ENCODE measurements around the gene AFF3. TPM values are rescaled to one million over a fixed set of nuclear protein-coding genes. Genes with fewer than 3 reads are reported as not detected.
"Not testable (repeated sequence)": the region's sequence is repeated elsewhere in the genome, so short reads cannot be mapped to it uniquely, and the experiment has no call there.

Gene AFF3
- polyA plus RNA-seq, 1 donor (not counting 4 experiments of a cell fraction or from before 2014, with no cell fraction given), result not detected

DNA sequence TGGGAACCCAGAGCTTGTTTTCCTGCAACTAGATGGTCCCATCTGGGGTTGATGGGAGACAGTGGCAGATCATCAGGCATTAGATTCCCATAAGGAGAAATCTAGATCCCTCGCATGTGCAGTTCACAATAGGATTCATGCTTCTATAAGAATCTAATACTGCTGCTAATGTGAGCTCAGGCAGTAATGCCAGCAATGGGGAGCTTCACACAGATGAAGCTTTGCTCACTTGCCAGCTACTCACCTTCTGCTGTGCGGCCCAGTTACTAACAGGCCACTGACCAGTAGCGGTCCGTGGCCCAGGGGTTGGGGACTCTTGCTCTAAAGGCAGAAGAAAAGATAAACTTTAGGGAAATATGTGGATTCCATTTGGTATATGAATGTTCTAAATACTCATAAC lies 192.9 kb downstream of the AFF3 start:
- no peak overlapping the region for H3K27ac ChIP-seq (ENCODE audit: control insufficient read depth, insufficient read depth, low read length)
- dilution Hi-C loops (cut with MboI; ENCODE audit: extremely low pct_ligation_motif_present, low sequenced_read_pairs), result no loop called here
- H3K4me1 ChIP-seq (ENCODE audit: control insufficient read depth, extremely low read depth, insufficient read depth, low read length), result no peaks in the 10 kb centered on the region
- no peak overlapping the region for H3K4me3 ChIP-seq (ENCODE audit: control insufficient read depth in 2 of 3, extremely low read depth in 1 of 3, insufficient read depth in 2 of 3, low read depth in 1 of 3, low read length in 3 of 3)
- H3K27me3 ChIP-seq (ENCODE audit: control insufficient read depth, extremely low read depth, insufficient read depth, low read length), result no peaks in the 10 kb centered on the region
- no peaks in the 10 kb centered on the region for H3K79me2 ChIP-seq (ENCODE audit: control insufficient read depth, insufficient read depth, low read length)
- TF ChIP-seq, protein P1, sequence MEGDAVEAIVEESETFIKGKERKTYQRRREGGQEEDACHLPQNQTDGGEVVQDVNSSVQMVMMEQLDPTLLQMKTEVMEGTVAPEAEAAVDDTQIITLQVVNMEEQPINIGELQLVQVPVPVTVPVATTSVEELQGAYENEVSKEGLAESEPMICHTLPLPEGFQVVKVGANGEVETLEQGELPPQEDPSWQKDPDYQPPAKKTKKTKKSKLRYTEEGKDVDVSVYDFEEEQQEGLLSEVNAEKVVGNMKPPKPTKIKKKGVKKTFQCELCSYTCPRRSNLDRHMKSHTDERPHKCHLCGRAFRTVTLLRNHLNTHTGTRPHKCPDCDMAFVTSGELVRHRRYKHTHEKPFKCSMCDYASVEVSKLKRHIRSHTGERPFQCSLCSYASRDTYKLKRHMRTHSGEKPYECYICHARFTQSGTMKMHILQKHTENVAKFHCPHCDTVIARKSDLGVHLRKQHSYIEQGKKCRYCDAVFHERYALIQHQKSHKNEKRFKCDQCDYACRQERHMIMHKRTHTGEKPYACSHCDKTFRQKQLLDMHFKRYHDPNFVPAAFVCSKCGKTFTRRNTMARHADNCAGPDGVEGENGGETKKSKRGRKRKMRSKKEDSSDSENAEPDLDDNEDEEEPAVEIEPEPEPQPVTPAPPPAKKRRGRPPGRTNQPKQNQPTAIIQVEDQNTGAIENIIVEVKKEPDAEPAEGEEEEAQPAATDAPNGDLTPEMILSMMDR (optimal IDR thresholded peaks at IDR 0.05 in 1 of 3, IDR thresholded peaks at IDR 0.05 in 1 of 3, conservative IDR thresholded peaks at IDR 0.05 in 1 of 3; ENCODE audit: extremely low read depth in 1 of 3, insufficient read depth in 2 of 3, low read length in 3 of 3), result no peak
- no peak for TF ChIP-seq EZH2 (IDR thresholded peaks at IDR 0.05; ENCODE audit: low read length)
- FAIRE-seq (no peak), DNase-seq (ENCODE audit: low read depth, low spot score) (no peak)
- H3K9me3 ChIP-seq (ENCODE audit: control insufficient read depth, low read depth, low read length), result no peaks in the 10 kb centered on the region
- no peak overlapping the region for H3K9ac ChIP-seq (ENCODE audit: control insufficient read depth, extremely low read depth, insufficient read depth, low read length)
- no peak overlapping the region for H2AFZ ChIP-seq (ENCODE audit: control insufficient read depth, low read length)
- no peaks in the 10 kb centered on the region for H4K20me1 ChIP-seq (ENCODE audit: control insufficient read depth, extremely low read depth, insufficient read depth, low read length)
- H3K36me3 ChIP-seq (ENCODE audit: control insufficient read depth in 2 of 2, extremely low read depth in 1 of 2, insufficient read depth in 2 of 2, low read length in 2 of 2), result no peaks in the 10 kb centered on the region
- no peaks in the 10 kb centered on the region for H3K9me1 ChIP-seq (ENCODE audit: control insufficient read depth, extremely low read depth, insufficient read depth, low read length)
- no peak overlapping the region for H3K4me2 ChIP-seq (ENCODE audit: control insufficient read depth, extremely low read depth, insufficient read depth, low read depth, low read length)

DNA sequence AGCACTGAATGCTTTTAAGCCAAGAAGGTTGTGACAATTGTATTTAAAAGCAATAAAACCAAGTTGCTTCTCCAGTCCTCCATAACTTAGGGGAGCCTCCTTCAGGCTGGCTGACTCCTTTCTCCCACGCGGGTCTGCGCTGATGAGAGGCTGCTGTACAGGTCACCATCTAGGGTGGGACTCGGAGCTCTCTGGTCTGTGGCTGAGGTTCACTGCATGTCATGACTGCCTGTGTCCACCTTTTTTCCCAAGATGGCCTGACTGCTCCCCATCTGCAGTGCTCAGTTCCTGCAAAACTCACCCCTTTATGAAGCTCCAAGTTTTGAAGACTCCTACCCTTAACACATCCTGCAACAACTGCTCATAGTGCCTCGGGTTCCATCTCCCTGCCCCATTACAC lies 194.4 kb downstream of the AFF3 start:
- H3K4me3 ChIP-seq (ENCODE audit: control insufficient read depth in 2 of 3, extremely low read depth in 1 of 3, insufficient read depth in 2 of 3, low read depth in 1 of 3, low read length in 3 of 3), result no peak overlapping the region
- FAIRE-seq, result no peak
- H2AFZ ChIP-seq (ENCODE audit: control insufficient read depth, low read length), result no peak overlapping the region
- no peak for DNase-seq (ENCODE audit: low read depth, low spot score)
- TF ChIP-seq, protein P1 (optimal IDR thresholded peaks at IDR 0.05 in 1 of 3, IDR thresholded peaks at IDR 0.05 in 1 of 3, conservative IDR thresholded peaks at IDR 0.05 in 1 of 3; ENCODE audit: extremely low read depth in 1 of 3, insufficient read depth in 2 of 3, low read length in 3 of 3), result no peak
- no peak for TF ChIP-seq EZH2 (IDR thresholded peaks at IDR 0.05; ENCODE audit: low read length)
- dilution Hi-C loops (cut with MboI; ENCODE audit: extremely low pct_ligation_motif_present, low sequenced_read_pairs), result no loop called here
- no peaks in the 10 kb centered on the region for H3K36me3 ChIP-seq (ENCODE audit: control insufficient read depth in 2 of 2, extremely low read depth in 1 of 2, insufficient read depth in 2 of 2, low read length in 2 of 2)
- H3K27me3 ChIP-seq (ENCODE audit: control insufficient read depth, extremely low read depth, insufficient read depth, low read length), result no peaks in the 10 kb centered on the region
- no peak overlapping the region for H3K9ac ChIP-seq (ENCODE audit: control insufficient read depth, extremely low read depth, insufficient read depth, low read length)
- no peaks in the 10 kb centered on the region for H3K4me1 ChIP-seq (ENCODE audit: control insufficient read depth, extremely low read depth, insufficient read depth, low read length)
- H3K4me2 ChIP-seq (ENCODE audit: control insufficient read depth, extremely low read depth, insufficient read depth, low read depth, low read length), result no peak overlapping the region
- H3K9me3 ChIP-seq (ENCODE audit: control insufficient read depth, low read depth, low read length), result no peaks in the 10 kb centered on the region
- H3K9me1 ChIP-seq (ENCODE audit: control insufficient read depth, extremely low read depth, insufficient read depth, low read length), result no peaks in the 10 kb centered on the region
- H3K27ac ChIP-seq (ENCODE audit: control insufficient read depth, insufficient read depth, low read length), result no peak overlapping the region
- H4K20me1 ChIP-seq (ENCODE audit: control insufficient read depth, extremely low read depth, insufficient read depth, low read length), result no peaks in the 10 kb centered on the region
- no peaks in the 10 kb centered on the region for H3K79me2 ChIP-seq (ENCODE audit: control insufficient read depth, insufficient read depth, low read length)

DNA sequence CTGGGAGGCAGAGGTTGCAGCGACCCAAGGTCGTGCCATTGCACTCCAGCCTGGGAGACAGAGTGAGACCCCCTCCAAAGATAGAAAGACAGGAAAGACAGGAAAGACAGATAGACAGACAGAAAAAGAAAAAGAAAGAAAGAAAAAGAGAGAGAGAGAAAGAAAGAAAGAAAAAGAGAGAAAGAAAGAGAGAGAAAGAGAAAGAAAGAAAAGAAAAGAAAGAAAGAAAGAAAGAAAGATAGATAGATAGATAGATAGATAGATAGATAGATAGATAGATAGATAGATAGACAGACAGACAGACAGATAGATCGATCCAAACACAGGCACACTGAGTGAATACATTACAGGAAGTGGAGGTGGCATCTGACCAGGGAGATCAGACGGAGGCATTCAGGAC lies 195.0 kb downstream of the AFF3 start:
- H4K20me1 ChIP-seq (ENCODE audit: control insufficient read depth, extremely low read depth, insufficient read depth, low read length); H3K9ac ChIP-seq (ENCODE audit: control insufficient read depth, extremely low read depth, insufficient read depth, low read length); H2AFZ ChIP-seq (ENCODE audit: control insufficient read depth, low read length); H3K4me2 ChIP-seq (ENCODE audit: control insufficient read depth, extremely low read depth, insufficient read depth, low read depth, low read length); H3K36me3 ChIP-seq (ENCODE audit: control insufficient read depth in 2 of 2, extremely low read depth in 1 of 2, insufficient read depth in 2 of 2, low read length in 2 of 2); DNase-seq (ENCODE audit: low read depth, low spot score); H3K79me2 ChIP-seq (ENCODE audit: control insufficient read depth, insufficient read depth, low read length); H3K9me1 ChIP-seq (ENCODE audit: control insufficient read depth, extremely low read depth, insufficient read depth, low read length); H3K27ac ChIP-seq (ENCODE audit: control insufficient read depth, insufficient read depth, low read length); H3K27me3 ChIP-seq (ENCODE audit: control insufficient read depth, extremely low read depth, insufficient read depth, low read length); H3K9me3 ChIP-seq (ENCODE audit: control insufficient read depth, low read depth, low read length); H3K4me3 ChIP-seq (ENCODE audit: control insufficient read depth in 2 of 3, extremely low read depth in 1 of 3, insufficient read depth in 2 of 3, low read depth in 1 of 3, low read length in 3 of 3); H3K4me1 ChIP-seq (ENCODE audit: control insufficient read depth, extremely low read depth, insufficient read depth, low read length); dilution Hi-C loops (cut with MboI; ENCODE audit: extremely low pct_ligation_motif_present, low sequenced_read_pairs); FAIRE-seq: not testable (repeated sequence)

Data from keratinocyte (primary cell).